ENCODE measurements around the gene CBFB.

The CBFB gene

DNA sequence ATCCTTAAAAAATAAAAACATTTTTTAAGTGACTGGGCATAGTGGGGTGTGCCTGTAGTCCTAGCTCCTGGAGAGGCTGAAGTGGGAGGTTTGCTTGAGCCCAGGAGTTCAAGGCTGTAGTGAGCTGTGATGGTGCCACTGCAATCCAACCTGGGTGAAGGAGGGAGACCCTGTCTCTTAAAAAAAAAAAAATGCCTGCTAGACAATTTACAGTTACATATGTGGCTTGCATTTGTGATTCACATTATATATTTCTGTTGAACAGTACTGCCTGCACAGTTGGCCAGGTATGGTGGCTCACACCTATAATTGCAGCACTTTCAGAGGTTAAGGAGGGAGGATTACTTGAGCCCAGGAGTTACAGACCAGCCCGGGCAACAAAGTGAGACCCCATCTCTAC is 23.4 kb downstream of the CBFB start:
- no peak for DNase-seq

DNA sequence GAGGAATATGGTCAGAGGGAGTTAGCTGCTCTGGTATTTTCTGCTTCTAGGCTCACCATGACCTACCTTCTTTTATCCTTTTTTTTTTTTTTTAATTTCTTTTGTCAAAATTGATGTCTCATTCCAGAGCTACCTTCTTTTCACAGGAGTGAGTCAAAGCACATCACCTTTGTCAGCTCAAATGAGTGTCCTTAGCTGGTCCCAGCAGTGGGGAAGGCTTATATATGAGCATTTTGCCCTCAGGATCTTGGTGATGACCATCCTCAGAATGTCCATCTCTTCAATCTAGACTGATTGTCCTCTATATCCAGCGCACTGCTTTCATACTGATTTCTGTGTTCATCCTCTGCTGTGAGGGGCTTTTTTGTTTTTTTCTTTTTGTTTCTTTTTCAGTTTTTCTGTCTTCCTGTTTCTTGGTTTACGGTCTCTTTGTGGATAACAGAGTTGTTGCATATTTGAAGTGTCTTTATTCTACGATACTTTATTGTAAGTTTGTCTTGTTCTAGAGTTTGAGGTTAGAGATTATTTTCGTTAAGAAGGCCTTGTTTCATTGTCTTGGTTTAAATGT is 24.9 kb downstream of the CBFB start:
- DNase-seq = no peak

DNA sequence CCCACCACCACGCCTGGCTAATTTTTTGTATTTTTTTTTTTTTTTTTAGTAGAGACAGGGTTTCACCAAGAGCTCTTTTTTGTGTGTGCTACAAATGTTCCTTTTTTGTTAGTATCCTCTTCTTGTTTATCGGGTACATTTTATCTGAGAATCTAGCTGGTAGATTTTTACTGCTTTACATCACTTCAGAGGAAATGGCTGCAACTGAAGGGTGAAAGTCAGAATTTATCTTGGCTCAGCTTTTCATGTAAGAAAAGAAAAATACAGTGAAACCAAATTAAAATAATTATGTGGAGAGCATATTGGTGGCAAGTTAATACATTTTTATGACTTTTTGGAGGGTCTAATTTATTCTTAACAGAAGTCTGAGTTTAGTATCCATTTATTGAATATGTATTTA is 26.0 kb downstream of the CBFB start:
- no peak for DNase-seq

DNA sequence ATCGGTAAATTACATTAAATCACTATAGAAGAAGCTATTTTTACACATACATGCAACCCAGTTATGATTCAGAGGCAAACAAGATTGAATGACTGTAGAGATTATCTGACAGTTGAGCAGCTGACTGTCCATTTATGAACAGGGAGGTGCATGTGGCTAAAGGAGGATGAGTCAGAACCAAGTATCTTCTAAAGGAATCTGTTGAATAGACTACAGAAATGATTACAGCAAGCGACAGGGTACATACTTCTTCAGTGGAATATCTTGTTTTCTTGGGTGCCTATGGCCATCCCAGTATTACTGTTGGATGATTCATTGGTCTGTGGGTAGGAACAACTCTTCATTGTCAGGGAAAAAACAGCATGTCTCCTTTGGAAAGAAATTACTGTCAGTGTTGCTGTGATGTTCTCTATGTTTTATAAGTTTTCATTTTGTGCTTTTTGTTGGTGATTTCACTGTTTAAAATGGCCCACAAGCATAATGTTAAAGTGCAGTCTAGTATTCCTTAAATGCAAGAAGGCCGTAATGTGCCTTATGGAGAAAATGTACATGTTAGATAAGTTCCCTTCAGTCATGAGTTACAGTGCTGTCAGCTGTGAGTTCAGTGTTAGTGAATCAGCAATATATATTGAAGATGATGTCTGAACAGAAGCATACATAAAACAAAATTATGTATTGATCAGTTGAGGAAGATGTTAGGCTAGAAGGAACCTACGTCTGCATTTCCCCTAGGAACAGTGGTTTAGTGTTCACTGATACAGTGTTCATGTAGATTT is 27.0 kb downstream of the CBFB start:
- DNase-seq = no peak

DNA sequence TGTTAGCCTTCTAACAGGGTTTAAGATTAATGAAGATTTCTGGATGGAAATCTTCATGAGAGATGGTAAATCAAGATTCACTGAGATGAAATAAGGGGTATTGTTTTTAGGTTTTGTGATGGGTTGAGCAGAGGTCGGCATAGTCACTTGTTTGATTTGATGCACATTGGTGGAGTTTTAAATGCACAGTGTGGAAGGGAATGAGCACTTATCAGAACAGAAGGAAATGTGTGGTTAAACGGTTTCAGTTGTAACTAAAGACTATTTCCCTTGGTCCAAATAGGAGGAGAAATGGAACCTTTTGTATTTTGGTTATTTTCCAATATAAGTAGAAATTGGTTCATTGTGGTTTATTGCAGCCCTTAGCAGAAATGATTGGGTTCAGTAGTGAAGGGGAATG is 34.1 kb downstream of the CBFB start:
- no peak for DNase-seq

DNA sequence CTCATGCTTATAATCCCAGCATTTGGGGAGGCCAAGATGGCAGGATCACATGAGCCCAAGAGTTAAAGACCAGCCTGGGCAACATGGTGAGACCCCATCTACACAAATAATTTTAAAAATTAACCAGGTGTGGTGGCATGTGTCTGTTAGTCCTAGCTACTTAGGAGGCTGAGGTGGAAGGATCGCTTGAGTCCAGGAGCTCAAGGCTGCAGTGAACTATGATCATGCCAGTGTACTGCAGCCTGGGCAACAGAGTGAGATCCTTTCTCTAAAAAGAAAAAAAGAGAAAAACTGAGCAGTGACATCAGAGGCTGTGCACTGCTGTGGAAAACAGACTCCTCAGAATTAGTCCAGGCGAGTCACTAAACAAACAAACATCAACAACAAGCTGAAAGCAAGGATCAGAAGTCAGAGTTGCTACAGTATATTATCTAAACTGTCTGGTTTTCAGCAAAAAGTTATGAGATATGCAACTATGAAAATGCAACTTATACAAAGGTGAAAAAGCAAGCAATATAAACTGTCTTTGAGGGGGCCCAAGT is 39.3 kb downstream of the CBFB start:
- no peak for DNase-seq

DNA sequence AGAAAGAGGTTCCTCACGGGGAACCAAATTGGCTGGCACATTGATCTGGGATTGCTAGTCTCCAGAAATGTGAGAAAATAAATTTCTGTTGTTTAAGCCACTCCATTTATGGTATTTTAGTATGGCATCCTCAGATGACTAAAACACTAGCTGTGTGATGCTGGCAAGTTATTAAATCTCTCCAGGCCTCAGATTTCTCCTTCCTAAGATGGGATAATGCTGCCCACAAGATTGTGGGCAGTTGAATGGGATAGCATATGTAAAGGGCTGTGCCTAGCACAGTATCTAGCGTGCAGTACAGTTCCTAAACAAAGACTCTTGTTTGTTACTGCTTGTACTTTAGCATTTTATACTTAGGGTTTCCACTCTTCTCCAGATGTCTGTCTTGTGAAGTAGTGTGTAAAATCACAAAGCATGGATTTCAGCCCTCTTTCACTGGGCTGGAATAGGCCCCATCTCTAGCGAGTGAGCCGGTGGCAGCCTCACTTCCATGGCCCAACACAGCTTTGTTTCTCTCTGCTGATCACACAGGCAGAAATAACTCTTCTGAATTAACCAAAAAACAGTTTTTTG is 42.6 kb downstream of the CBFB start:
- DNase-seq = no peak

DNA sequence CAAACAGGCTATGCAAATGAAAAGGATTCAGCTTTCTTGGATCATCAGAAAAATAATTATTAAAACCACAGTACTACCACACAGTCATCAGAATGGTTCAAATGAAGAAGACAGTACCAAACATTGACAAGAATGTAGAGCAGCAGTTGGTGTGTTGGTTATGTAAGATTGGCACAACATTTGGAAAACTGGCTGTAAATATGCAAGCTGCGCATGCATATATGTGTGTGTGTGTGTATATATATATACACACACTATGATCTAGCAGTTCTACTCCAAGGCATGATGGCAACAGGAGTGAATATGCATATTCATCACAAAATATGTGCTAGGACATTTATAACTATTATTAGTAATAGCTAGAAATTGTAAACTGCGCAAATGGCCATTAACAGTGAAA is 46.4 kb downstream of the CBFB start:
- DNase-seq = no peak

DNA sequence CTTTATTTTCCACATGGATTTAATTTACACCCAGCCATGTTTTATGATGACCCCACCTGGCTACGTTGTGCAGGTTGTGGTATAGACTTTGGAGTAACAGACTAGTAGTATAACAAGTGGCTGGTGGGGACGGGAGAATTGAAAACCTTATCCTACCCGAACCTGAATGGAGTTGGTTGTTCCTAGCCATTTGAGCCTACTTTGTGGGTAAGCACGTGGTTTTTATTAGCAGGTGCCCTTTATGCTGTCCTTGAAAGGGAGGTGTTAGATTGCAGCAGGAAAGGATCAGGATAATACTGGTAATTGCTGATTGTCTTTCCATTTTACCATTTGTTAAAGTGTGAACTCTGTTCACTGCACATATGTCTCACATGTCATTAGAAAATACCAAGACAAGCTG is 48.9 kb downstream of the CBFB start:
- no peak for DNase-seq

DNA sequence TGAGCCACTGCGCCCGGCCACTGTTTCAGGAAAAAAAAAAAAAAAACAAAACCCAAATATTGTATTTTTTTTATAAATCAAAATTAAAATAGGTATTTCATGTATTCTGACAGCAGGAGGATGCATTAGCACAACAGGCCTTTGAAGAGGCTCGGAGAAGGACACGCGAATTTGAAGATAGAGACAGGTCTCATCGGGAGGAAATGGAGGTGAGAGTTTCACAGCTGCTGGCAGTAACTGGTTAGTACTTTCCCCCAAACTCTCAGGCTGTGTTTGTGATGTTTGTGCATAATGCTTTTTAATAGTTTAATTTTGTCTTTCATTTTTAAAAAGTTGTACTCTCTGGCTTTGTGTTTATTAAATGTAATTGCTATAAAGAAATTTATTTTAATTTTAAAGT is 53.2 kb downstream of the CBFB start:
- DNase-seq = no peak

DNA sequence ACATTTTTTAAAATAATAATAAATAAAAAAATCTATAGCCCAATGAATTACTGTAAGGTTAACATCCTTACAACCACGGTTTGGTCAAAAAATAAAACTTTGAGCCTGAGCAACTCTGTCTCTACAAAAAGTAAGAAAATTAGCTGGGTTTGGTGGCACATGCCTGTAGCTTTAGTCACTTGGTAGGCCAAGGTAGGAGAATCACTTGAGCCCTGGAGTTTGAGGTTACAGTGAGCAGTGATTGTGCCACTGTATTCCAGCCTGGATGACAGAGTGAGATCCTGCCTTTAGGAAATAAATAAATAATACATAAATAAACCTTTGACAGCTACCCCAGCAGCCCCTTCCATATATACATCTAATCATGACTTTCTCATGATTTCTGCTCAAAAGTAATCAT is 53.9 kb downstream of the CBFB start:
- DNase-seq = no peak

DNA sequence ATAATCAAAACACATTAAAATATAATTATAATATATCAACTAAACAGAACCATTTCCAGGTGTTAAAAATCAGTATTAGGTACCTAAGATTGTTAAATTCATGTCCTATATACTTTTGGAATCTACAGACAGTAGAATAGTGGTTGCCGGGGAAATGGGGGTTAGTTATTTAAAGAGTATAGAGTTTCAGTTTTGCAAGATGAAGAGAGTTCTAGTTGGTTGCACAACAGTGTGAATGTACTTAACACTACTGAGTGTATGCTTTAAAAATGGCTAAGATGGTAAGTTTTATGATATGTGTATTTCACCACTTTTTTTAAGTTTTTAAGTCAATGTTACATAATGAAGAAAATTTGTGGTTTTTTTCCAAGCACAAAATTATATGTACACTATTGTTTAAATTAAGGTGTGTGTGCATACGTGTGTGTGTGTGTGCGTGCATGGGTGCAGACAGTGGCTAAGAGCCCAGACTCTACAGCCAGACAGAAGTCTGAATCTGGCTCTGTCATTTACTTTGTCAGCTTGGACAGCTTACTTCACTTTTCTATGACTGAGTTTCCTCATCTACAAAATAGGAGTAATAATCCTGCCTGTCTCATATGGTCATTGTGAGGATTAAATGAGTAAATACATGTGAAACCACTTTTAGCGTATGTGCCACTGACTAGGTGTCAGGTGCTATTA is 55.5 kb downstream of the CBFB start:
- no peak for DNase-seq

DNA sequence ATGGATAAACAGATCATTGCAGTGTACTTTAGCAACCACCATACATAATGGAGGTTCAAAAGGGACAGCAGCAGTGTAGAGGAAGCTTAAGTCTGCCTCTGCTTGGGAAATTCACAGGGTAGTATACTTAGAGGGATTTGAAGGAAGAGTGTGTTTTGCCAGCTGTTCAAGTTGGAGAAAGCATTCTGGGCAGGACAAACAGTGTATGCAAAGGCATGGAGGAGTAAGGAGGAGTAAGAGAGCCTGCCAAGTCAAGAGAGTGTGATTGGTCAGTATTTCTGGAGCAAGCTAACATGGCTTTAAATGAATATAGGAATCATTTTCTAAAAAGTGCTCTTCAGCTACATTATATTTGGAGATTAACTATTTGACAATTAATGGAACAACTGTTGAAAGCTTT is 57.9 kb downstream of the CBFB start:
- no peak for DNase-seq

DNA sequence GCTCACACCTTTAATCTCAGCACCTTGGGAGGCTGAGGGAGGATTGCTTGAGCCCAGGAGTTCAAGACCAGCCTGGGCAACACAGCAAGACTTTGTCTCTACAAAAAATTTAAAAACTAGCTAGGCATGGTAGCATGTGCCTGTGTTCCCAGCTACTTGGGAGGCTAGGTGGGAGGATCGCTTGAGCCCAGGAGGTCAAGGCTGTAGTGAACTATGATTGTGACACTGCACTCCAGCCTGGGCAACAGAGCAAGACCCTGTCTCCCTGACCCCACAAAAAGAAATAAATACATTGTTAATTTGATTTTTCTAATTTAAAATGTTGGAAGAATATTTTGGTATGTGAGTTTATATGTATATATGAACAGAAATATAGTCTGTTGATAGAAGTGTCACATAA is 58.3 kb downstream of the CBFB start:
- DNase-seq = no peak

DNA sequence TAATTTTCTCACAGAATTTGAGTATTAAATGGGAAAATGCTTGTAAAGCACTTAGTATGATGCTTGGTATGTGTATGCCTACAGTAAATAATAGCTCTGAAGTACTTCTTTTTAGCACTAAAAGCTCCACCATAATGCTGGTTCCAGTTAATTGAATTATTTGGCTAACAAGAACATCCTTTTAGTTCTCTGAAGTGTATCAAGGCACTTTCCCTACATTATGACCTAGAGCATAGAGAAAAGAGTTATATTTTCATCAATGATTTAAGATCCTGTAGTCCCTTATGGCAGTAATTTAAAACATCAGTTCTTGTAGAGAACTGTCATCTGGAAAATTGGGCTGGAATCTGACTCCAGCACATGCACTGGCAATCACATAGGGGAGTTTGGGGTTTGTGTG is 58.9 kb downstream of the CBFB start:
- no peak for DNase-seq

DNA sequence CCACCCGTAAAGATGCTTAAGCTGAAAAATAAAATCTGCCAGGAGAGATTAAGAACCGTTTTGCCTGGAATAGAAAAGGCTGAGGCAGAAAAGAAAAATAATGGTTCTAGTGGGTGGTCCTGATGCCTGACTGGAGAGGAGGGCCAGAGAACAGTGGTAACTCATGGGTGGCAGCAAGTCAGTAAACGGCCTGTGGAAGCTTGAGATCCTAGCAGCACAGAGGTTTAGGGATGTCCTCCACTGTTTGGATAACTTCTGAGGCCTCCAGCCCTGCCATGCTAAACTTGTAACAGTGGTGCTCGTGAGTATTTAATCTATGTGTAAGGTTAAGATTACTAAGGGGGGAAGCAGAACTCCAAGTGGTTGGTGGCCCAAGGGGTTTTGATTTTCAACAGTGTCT is 59.6 kb downstream of the CBFB start:
- DNase-seq = no peak

DNA sequence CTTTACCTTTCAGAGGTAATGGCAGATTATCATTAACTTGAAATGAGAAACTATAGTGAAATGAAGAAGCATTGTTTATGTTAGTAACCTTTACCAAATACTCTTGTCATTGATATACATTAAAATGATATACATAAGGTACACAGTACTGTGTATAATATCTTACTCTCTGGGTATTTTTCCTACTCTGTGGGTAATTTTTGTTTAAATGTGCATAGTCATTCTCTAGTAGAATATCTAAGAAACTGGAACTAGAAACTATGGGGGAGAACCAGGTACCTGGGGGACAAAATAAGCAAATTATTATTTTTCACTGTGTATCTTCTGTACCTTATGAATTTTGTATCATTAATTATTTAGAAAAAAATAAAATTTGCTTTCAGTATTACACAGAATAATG is 60.2 kb downstream of the CBFB start:
- no peak for DNase-seq

DNA sequence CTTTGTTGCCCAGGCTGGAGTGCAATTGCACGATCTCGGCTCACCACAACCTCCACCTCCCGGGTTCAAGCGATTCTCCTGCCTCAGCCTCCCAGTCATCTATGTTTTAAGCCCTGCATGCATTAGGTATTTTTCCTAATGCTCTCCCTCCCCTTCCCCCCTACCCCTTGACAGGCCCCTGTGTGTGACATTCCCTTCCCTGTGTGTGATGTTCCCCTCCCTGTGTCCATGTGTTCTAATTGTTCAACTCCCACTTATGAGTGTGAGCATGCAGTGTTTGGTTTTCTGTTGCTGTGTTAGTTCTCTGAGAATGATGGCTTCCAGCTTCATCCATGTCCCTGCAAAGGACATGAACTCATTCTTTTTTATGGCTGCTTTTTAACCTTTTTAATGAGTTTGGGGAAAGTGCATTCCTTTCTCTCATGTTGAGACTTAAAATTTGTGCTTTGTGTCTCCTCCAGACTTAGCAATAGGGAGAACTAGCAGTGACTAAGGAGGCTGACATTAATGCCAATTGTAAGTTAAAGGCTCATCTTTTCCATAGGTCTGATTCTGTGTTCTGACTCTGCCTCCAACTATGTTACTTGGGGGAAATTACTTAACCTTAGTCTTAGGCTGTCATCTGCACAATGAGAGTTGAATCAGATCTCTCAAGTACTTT is 63.1 kb downstream of the CBFB start:
- no peak for DNase-seq

DNA sequence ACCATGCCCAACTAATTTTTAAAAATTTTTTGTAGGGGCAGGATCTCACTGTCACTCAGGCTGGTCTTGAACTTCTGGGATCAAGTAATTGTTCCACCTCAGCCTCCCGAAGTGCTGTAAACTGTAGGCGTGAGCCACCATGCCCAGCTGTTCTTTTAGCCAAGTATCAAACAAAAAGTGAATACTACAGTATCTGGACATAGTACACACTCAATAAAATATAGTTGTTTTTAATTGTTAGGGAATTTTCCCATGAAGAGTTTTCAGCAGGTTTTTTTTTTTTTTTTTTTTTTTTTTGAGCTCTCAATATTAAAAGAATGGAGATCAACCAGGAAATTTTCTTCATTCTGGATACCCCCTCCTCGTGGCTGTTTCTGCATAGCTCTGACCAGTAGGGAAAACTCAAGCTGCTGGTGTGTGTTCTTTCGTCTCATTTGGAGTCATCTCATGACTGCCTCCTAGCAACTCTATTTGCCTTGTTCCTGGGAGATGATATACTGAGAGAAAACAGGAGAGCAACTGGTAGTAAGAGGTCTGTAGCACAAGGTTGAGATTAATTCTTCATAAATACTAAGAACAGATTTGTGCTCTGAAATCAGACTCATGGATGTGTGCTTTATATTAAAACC is 64.3 kb downstream of the CBFB start:
- no peak for DNase-seq

DNA sequence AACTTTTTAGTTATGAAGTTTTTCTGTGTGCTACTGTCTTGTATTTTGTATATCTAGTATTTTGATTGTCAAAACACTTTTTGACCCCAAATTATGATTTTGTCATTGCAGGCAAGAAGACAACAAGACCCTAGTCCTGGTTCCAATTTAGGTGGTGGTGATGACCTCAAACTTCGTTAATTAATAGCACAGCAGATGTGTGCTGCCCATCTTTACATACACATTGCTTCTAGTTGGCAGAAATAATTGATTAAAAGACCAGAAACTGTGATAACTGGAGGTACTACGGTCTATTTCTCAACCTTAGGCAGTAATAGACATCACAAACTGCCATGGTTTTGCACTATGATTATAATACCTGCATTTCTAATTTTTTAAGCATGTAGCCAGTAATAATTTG is 69.7 kb downstream of the CBFB start:
- DNase-seq = no peak

DNA sequence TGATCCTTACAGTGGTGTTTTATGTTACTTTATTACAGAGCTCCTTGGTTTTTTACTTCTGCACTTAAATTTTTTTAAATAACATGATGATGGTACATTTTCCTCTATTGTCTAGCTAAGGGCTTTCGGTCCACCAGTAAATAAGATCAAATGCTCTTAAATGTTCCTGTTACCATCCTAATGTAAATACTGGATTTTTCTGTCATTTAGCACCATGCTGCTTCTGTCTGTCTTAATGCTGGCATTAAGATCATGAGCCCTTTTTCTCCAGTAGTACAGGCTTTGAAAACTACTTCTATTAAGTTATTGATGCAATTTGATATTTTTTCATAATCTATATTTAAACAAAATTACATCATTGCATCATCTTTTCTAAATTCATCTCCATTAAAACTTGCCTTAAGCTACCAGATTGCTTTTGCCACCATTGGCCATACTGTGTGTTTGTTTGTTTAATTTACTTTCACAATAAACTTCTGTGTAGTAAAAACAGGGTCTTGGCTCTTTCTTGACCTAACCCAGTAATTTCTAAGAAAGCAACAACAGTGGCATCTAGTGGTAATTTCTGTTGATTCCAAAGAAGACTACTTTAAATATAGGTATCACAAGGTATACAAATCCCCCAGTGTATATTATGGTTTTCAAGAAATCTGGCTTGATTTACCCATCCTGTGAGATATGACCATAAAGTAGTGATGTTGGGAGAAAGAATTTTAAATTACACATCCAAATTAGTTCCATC is 71.8 kb downstream of the CBFB start:
- no peak for DNase-seq
